Measurements from ENCODE around the gene TCF23. TPM values are rescaled to one million over a fixed set of nuclear protein-coding genes. Genes with fewer than 3 reads are reported as not detected.

TCF23 gene
- polyA plus RNA-seq, 3 donors, result not detected

DNA sequence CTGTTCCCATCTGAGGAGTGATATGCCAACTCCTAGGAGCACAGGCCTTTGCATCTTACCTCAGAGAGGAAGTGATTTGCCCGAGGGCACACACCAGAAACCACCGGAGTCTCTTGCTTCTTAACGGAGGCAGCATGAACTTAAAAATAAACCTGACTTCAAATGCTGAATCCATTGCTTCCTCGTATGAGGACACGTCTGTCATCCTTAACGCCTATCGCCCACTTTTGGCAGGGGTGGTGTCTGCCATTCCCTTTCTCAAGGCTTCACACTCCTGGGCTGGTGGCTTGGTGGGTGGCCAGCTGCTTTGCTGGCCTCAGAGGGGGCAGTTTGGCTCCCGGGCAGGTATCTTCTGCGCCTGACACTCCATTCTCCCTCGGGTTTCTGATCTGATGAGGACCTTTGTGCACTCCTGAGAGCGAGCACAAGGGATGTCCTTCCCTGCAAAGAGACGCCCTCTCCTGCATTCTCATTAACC lies 13.3 kb upstream of the TCF23 start:
- H3K79me2 ChIP-seq (ENCODE audit: insufficient read depth, low read length), result peaks cover 18% of the 10 kb centered on the region
- TF ChIP-seq CTCF (IDR thresholded peaks at IDR 0.05), result no peak
- peak overlapping the region; percentile 74 for H2AFZ ChIP-seq (ENCODE audit: insufficient read depth, low read depth, low read length, poor library complexity, severe bottlenecking)
- H3K4me3 ChIP-seq (replicated peaks in 1 of 3; ENCODE audit: low read depth in 2 of 3, low read length in 3 of 3), result no peak overlapping the region
- peaks cover 26 to 29% of the 10 kb centered on the region in 2 donors for H3K36me3 Mint-ChIP-seq
- no peaks in the 10 kb centered on the region for H3K9me3 Mint-ChIP-seq
- peaks cover 19% of the 10 kb centered on the region in 2 donors for H3K4me1 ChIP-seq (ENCODE audit: control insufficient read depth in 1 of 2, insufficient read depth in 2 of 2, low read length in 2 of 2)
- H3K4me2 ChIP-seq (replicated peaks; ENCODE audit: extremely low read depth, low read length, poor library complexity, severe bottlenecking), result no peak overlapping the region
- intact Hi-C loops (cut with micrococcal nuclease), result no loop called here
- H3K9me3 ChIP-seq (replicated peaks in 1 of 2; ENCODE audit: control insufficient read depth in 1 of 2, insufficient read depth in 1 of 2, low read length in 2 of 2), result no peaks in the 10 kb centered on the region
- no peak for DNase-seq
- H3K36me3 ChIP-seq (replicated peaks in 1 of 2; ENCODE audit: control insufficient read depth in 1 of 2, insufficient read depth in 2 of 2, low read length in 2 of 2), result peaks cover 23 to 24% of the 10 kb centered on the region in 2 donors
- H3K4me1 Mint-ChIP-seq, result peaks cover 18% of the 10 kb centered on the region
- peaks cover 19% of the 10 kb centered on the region for H4K20me1 ChIP-seq (ENCODE audit: insufficient read depth, low read length)
- H3K9ac ChIP-seq (ENCODE audit: insufficient read depth, low read length, poor library complexity, severe bottlenecking), result no peak overlapping the region
- peaks cover 2 to 9% (median 5%) of the 10 kb centered on the region in 3 donors for H3K27me3 Mint-ChIP-seq (ENCODE audit: low read depth in 3 of 3)
- no peaks in the 10 kb centered on the region for H3K27me3 ChIP-seq (ENCODE audit: control insufficient read depth in 2 of 2, insufficient read depth in 2 of 2, low read length in 2 of 2)
- H3K27ac Mint-ChIP-seq, result peak overlapping the region; percentile 20 to 96 (median 88)
- WGBS (ENCODE audit: insufficient coverage), result 55% methylated on average over 11 of the region's 12 CpGs
- H3K4me3 Mint-ChIP-seq, result peak overlapping the region; percentile 39 to 45
- H3K27ac ChIP-seq (ENCODE audit: low read depth in 1 of 2, low read length in 2 of 2), result peak overlapping the region in 1 of 2 donors; percentile 70

GRCh38 chr2:27136751-27137150 lies 12.1 kb upstream of the TCF23 start:
- Histone ChIP-seq H3K27me3 (ENCODE audit: control insufficient read depth in 2 of 2, insufficient read depth in 2 of 2, low read length in 2 of 2) (no peaks in the 10 kb centered on the region), H3K4me2 (replicated peaks; ENCODE audit: extremely low read depth, low read length, poor library complexity, severe bottlenecking) (no peak overlapping the region), H3K79me2 (ENCODE audit: insufficient read depth, low read length) (peaks cover 18% of the 10 kb centered on the region), H3K4me1 (ENCODE audit: control insufficient read depth in 1 of 2, insufficient read depth in 2 of 2, low read length in 2 of 2) (peaks cover 19% of the 10 kb centered on the region in 2 donors), H2AFZ (ENCODE audit: insufficient read depth, low read depth, low read length, poor library complexity, severe bottlenecking) (no peak overlapping the region), H3K36me3 (replicated peaks in 1 of 2; ENCODE audit: control insufficient read depth in 1 of 2, insufficient read depth in 2 of 2, low read length in 2 of 2) (peaks cover 12% of the 10 kb centered on the region in 2 donors), H4K20me1 (ENCODE audit: insufficient read depth, low read length) (peaks cover 19% of the 10 kb centered on the region), H3K27ac (ENCODE audit: low read depth in 1 of 2, low read length in 2 of 2) (no peak overlapping the region), H3K9ac (ENCODE audit: insufficient read depth, low read length, poor library complexity, severe bottlenecking) (no peak overlapping the region), H3K4me3 (replicated peaks in 1 of 3; ENCODE audit: low read depth in 2 of 3, low read length in 3 of 3) (no peak overlapping the region), H3K9me3 (replicated peaks in 1 of 2; ENCODE audit: control insufficient read depth in 1 of 2, insufficient read depth in 1 of 2, low read length in 2 of 2) (no peaks in the 10 kb centered on the region)
- peaks cover 13 to 16% of the 10 kb centered on the region in 2 donors for H3K36me3 Mint-ChIP-seq
- 93% methylated on average over 6 of the region's 7 CpGs for WGBS (ENCODE audit: insufficient coverage)
- H3K4me3 Mint-ChIP-seq, result no peak overlapping the region
- peaks cover 18% of the 10 kb centered on the region for H3K4me1 Mint-ChIP-seq
- no peak overlapping the region for H3K27ac Mint-ChIP-seq
- TF ChIP-seq CTCF (IDR thresholded peaks at IDR 0.05), result no peak
- intact Hi-C loops (cut with micrococcal nuclease), result no loop called here
- H3K27me3 Mint-ChIP-seq (ENCODE audit: low read depth in 3 of 3), result peaks cover 5 to 9% (median 8%) of the 10 kb centered on the region in 3 donors
- no peaks in the 10 kb centered on the region for H3K9me3 Mint-ChIP-seq
- DNase-seq, result no peak
